ENCODE measurements around the gene MIDN. TPM values are rescaled to one million over a fixed set of nuclear protein-coding genes. Genes with fewer than 3 reads are reported as not detected.
A peak's percentile ranks its signal among the peaks of the same experiment; 100 is the strongest.

MIDN gene
- total and polyA plus RNA-seq, 10 of the 15 experiments (the other 5 are each of a cell fraction or from before 2014, with no cell fraction given): 0.38 to 51.5 (median 7.2) TPM

GRCh38 chr19:1251330-1252220 is 3.2 kb downstream of the MIDN start (continued):
- no peak; the same call in 1 of the 2 replicates for TF ChIP-seq NKRF (conservative IDR thresholded peaks at IDR 0.05)
- no peak for TF ChIP-seq RELB (IDR thresholded peaks at IDR 0.05; ENCODE audit: low read depth)
- no peak for TF ChIP-seq SP1 (IDR thresholded peaks at IDR 0.05; ENCODE audit: low read depth, low read length)
- no peak for TF ChIP-seq ZBTB4 (CRISPR knock-in tag; IDR thresholded peaks at IDR 0.05)
- no peak for TF ChIP-seq JUND (IDR thresholded peaks at IDR 0.05; ENCODE audit: low read depth, low read length)
- TF ChIP-seq MEF2B (IDR thresholded peaks at IDR 0.05; ENCODE audit: partially characterized antibody, poor library complexity, severe bottlenecking): peak; percentile 44
- no peak for TF ChIP-seq PBX3 (IDR thresholded peaks at IDR 0.05; ENCODE audit: insufficient replicate concordance, low read depth, low read length)
- TF ChIP-seq LARP7 (IDR thresholded peaks at IDR 0.05): 0 out of 2 replicates have a peak, but pooled peaks have one; percentile 15
- 0 out of 2 replicates have a peak, but pooled peaks have one; percentile 7 for TF ChIP-seq YY1 (IDR thresholded peaks at IDR 0.05; ENCODE audit: low read depth, low read length)
- no peak for TF ChIP-seq KDM1A (IDR thresholded peaks at IDR 0.05; ENCODE audit: borderline replicate concordance)
- no peak for TF ChIP-seq ZNF207 (IDR thresholded peaks at IDR 0.05; ENCODE audit: borderline replicate concordance)
- TF ChIP-seq STAT1 (conservative IDR thresholded peaks at IDR 0.05): no peak
- no peak for TF ChIP-seq MTA2 (IDR thresholded peaks at IDR 0.05; ENCODE audit: low read depth)
- peak; percentile 61; the same call in 1 of the 2 replicates for TF ChIP-seq BACH1 (IDR thresholded peaks at IDR 0.05; ENCODE audit: borderline replicate concordance)
- TF ChIP-seq BHLHE40 (IDR thresholded peaks at IDR 0.05; ENCODE audit: borderline replicate concordance in 1 of 2, low read depth in 2 of 2, low read length in 1 of 2): 0 out of 4 replicates have a peak, but pooled peaks of 1 of the 2 experiments have one; percentile 7
- no peak for TF ChIP-seq PKNOX1 (IDR thresholded peaks at IDR 0.05)
- TF ChIP-seq CBFB (IDR thresholded peaks at IDR 0.05; ENCODE audit: low read depth): no peak
- no peak for TF ChIP-seq E2F4 (IDR thresholded peaks at IDR 0.05; ENCODE audit: low read depth, low read length)

Measured in GM12878 (cell line).